Astrocyte of the cerebellum (primary cell): ENCODE data around the gene AR.

ENCODE experiments used
- DNase-seq: peaks from one replicate; pipeline ENCODE4 v3.0.0-alpha.2; 2011; ENCODE audit warnings: low read depth
- H3K4me3 ChIP-seq: 2 replicates; pipeline ENCODE4 v1.5.1; 2011; ENCODE audit warnings: mild to moderate bottlenecking, low read depth, low read length, moderate library complexity
- in situ Hi-C: cut with HindIII; loops from 2 replicates; pipeline ENCODE4 v1.10.0; 2017; ENCODE audit warnings: low sequenced_read_pairs
- TF ChIP-seq, protein P1 (sequence below): IDR thresholded peaks from 2 replicates; pipeline ENCODE4 v1.5.1; 2012; ENCODE audit warnings: low read length, low read depth, moderate library complexity, mild to moderate bottlenecking; ENCODE audit errors: missing control alignments

The AR gene

DNA sequence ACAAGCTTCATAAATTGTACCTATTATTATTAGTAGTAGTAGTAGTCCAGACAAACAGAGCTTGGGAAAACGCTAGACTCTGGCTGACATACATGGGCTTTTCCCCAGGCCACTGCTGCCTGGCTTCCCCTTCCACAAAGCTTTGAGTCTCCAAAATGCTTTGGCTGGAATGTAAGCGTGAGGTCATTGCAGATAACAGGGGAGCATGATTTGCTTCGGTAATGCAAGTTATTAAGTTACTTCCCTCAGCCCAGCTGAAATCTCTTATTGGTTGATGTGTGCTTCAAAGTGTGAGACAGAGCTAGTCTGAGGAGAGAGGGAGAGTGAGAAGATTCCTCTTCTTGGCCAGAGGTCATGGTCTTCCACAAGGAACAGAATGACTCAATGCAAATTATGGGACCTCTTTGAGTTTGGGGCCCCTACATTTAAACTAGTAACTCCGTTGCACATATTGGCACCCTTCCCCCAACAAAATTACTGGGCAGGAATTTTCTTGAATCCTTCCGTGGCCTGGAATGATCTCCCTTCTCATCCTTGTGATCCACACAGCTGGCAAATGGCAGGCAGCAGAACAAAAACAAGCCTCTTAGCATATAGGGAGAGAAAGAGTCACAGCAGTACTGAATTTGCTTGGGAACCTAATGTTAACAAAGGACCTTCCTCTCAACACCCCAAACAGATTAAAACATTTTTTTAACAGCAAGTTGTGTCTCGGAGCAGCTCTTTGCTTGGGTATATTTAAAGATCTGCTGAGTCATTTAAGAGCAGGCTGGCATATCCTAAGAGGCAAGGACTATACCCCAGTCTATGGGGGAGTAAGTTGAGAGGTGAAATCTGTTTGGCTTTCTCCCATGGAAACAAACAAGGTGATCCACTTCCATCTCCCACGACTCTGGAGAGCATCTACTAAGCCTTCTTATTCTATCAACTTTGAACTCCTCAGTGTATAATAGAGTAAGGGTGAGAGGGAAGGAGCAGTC, 19.9 kb downstream of the AR start:
- TF ChIP-seq, protein P1, sequence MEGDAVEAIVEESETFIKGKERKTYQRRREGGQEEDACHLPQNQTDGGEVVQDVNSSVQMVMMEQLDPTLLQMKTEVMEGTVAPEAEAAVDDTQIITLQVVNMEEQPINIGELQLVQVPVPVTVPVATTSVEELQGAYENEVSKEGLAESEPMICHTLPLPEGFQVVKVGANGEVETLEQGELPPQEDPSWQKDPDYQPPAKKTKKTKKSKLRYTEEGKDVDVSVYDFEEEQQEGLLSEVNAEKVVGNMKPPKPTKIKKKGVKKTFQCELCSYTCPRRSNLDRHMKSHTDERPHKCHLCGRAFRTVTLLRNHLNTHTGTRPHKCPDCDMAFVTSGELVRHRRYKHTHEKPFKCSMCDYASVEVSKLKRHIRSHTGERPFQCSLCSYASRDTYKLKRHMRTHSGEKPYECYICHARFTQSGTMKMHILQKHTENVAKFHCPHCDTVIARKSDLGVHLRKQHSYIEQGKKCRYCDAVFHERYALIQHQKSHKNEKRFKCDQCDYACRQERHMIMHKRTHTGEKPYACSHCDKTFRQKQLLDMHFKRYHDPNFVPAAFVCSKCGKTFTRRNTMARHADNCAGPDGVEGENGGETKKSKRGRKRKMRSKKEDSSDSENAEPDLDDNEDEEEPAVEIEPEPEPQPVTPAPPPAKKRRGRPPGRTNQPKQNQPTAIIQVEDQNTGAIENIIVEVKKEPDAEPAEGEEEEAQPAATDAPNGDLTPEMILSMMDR, result no peak
- no peak for DNase-seq
- in situ Hi-C loops, result no loop called here
- no peak overlapping the region for H3K4me3 ChIP-seq

DNA sequence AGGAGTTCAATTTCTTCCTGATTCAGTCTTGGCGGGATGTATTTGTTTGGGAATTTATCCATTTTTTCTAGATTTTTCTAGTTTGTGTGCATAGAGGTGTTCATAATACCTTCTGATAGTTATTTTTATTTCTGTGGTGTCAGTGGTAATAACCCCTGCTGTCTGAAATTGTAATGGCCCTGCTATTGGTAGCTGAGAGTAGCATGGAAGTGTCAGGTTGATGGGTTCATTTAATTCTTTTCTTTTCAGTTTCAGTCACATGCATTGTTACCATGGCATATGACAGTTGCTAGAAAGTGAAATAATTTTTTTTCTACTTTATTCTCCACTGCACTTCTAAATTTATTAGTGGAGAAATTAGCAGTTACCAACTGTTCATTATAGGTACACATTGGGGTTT, 20.7 kb downstream of the AR start:
- H3K4me3 ChIP-seq, result no peak overlapping the region
- TF ChIP-seq, protein P1, result no peak
- DNase-seq, result no peak
- in situ Hi-C loops, result no loop called here

DNA sequence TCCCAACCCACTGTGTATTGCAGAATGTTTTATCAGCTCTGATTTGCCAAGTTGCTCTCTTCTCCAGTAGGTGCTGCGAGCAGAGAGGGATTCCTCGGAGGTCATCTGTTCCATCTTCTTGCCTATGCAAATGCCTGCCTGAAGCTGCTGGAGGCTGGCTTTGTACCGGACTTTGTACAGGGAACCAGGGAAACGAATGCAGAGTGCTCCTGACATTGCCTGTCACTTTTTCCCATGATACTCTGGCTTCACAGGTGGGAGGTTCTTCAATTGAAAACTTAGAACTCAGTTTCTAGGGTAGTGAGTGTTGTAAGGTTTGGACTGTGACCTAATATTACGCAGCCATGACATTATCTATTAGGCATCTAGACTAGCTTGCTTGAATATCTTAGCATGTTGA, 24.9 kb downstream of the AR start:
- no peak for DNase-seq
- TF ChIP-seq, protein P1, result no peak
- in situ Hi-C loops, result no loop called here
- no peak overlapping the region for H3K4me3 ChIP-seq

DNA sequence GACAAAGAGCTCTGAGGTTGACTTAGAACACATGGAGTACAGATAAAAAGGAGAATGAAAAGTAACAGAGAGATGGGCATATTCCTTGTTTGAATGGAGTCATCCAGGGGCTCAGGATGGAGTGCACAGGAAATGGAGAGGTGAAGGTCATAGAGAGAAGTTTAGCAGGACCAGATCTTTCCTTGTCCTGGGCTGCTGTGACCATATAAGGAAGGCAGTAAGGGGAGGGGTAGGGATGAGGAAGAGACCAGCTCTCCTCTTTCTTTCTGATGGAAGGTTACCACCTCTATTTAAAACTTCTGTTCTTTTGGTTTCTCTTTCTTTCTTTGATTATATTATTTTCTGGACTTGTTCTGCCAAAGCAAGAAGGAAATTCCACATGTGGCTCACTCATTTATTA, 27.0 kb downstream of the AR start:
- no peak for DNase-seq
- TF ChIP-seq, protein P1, result no peak
- no peak overlapping the region for H3K4me3 ChIP-seq
- in situ Hi-C loops, result no loop called here

DNA sequence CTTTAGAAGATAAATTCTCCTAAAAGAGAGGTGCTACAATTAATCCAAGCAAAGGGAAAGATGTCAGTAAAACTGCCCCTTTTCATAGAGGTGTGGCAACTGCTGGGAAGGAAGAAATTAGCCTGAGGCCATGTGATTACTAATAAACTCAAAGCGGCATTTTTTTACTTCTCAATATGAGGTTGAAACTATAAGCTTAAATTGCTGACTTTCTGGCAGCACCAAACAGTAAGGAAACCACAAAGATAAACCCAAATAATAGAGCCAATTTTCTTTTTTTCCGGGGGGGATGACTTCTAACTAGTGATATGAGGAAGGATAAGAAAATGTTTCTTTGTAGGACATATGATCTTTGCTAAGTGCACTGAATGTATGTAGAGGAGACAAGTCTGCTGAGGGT, 30.9 kb downstream of the AR start:
- no peak for DNase-seq
- in situ Hi-C loops, result no loop called here
- no peak overlapping the region for H3K4me3 ChIP-seq
- TF ChIP-seq, protein P1, result no peak

DNA sequence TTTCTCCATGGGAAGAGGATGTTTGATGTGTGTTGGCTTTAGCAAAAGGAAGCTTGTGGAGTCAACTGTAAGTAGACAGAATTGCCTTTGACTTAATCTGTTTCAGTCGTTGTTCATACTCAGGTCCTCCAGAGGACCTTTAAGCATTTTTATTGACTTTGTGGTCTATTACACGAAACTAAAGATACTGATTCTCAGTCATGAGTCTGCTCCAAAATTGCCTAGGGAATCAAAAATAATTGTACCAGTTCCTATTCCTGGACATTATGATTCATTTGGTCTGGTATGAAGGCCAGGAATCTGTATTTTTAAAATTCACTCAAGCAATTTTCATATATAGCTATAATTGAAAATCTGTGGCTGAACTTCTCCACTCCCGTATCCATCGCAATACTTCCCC, 38.6 kb downstream of the AR start:
- in situ Hi-C loops, result no loop called here
- DNase-seq, result no peak
- TF ChIP-seq, protein P1, result no peak
- no peak overlapping the region for H3K4me3 ChIP-seq
